H4 (cell line): Measurements from ENCODE around the gene AKNAD1. TPM values are rescaled to one million over a fixed set of nuclear protein-coding genes. Genes with fewer than 3 reads are reported as not detected.
"Not testable (repeated sequence)": the region's sequence is repeated elsewhere in the genome, so short reads cannot be mapped to it uniquely, and the experiment has no call there.

Source experiments
- DNase-seq: peaks from one replicate; pipeline ENCODE4 v3.0.0-alpha.2; 2015; ENCODE audit warnings: low spot score
- total RNA-seq: library from RNA; depleted of rRNA; stranded (reverse); fragments of >200 nt; shearing (Covaris generic); gene quantifications from 2 replicates; pipeline ENCODE4 v1.2.3, GENCODE V29; 2014; rRNA removed

Gene AKNAD1
- total RNA-seq, 1 experiment from 2014 or later, result 0.95 TPM

DNA sequence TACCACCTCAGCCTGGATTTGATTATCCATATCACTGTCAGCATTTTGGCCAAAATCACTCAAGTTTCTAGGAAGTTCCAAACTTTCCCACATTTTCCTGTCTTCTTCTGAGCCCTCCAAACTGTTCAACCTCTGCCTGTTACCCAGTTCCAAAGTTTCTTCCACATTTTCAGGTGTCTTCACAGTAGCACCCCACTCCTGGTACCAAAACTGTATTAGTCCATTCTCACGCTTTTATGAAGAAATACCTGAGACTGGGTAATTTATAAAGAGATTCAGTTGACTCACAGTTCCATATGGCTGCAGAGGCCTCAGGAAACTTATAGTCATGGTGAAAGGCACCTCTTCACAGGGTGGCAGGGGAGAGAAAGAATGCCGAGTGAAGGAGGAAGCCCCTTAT lies 71.0 kb downstream of the AKNAD1 start:
- no peak for DNase-seq

DNA sequence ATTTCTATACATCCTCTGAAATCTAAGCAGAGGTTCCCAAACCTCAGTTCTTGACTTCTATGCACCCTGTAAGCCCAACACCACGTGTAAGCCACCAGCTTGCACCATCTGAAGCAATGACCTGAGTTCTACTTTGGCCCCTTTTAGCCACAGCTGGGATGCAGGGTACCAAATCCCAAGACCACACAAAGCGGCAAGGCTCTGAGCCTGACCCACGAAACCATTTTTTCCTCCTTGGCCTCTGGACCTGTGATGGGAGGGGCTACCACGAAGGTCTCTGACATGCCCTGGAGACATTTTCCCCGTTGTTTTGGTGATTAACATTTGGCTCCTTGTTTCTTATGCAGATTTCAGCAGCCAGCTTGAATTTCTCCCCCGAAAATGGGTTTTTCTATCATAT lies 71.6 kb downstream of the AKNAD1 start:
- DNase-seq, result no peak

DNA sequence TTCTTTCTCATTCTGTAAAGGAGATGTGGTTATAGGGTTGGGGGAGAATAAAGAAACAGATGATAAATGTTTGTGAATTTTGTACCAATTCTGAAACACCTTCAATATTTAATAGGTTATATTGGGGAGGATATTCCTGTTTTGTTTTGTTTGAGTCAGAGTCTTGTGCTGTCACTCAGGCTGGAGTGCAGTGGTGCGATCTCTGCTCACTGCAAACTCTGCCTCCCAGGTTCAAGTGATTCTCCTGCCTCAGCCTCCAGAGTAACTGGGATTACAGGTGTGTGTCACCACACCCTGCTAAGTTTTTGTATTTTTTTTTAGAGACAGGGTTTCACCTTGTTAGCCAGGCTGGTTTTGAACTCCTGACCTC lies 75.3 kb downstream of the AKNAD1 start:
- not testable (repeated sequence) for DNase-seq

DNA sequence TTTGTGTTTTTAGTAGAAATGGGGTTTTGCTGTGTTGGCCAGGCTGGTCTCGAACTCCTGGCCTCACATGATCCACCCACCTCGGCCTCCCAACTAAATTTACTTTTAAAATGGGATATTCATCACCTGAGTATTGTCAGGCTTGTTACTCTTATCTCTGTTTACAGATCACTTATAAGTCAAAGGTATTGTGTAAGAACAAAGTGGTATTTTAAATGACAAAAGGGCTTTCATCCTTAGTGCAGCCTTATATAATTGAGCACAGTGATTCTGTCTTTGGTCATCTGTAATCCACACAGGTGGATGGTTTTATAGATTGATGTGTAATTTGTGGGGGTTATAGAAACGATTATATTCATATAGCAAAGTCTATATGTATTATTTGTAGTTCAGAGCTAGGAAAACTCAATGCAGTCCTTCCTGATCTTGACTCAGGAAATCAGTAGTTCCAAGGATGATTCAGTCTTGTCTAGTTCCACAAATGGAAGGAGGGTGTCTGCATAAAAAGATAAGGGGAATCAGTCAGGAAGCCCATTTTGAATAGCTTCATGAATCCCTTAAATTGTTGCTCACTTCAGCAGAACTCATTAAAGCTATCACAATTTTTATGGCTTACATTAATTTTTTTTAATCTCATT lies 75.8 kb downstream of the AKNAD1 start:
- no peak for DNase-seq

DNA sequence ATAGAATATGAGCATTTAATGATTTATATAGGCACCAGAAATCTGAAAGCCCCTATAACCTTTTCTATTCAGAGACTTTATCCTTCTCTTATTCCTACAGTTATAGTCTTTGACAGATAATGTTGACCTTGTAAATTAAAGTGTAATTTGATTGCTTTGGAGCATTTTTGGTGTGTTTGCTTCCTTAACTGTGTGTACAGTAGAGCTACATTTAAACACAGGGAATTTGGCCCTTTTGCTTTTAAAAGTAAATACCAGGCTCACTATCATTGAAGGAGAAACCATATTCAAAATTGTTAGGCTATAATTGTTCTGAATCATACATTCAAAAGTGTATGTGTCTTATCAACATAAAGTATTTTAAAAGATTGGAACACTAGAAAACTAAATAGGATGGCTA lies 77.4 kb downstream of the AKNAD1 start:
- no peak for DNase-seq

DNA sequence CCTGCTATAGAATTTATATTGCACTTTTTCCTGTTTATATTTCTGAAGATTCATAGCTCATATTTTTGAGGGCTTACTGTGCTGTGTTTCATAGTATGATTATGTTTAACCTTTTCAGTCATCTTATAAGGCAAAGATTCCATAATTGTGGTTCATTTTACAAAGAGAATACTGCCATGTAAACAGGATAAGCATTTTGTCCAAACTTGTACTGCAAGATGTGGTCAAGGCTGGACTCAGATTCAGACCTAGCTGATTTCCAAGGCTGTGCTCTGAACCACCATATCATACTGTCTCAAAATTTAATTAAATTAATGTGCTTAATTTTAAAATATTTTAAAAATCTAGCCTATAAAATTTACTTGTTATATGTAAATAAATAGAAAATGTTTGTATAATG lies 79.1 kb downstream of the AKNAD1 start:
- no peak for DNase-seq

DNA sequence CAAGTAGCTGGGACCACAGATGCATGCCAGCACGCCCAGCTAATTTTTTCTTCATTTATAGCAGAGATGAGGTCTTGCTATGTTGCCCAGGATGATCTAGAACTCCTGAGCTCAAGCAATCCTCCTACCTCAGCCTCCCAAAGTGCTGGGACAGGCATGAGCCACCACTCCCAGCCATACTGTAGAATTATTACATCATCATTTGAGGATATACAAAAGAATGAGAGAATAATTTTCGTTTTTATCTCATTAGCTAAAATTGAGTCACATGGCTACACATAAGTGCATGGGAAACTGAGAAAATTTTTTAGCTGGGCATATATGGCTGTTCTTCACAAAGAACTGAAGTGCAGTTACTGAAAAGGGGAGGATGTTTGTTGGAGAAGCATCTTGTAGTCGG lies 89.2 kb downstream of the AKNAD1 start:
- no peak for DNase-seq

DNA sequence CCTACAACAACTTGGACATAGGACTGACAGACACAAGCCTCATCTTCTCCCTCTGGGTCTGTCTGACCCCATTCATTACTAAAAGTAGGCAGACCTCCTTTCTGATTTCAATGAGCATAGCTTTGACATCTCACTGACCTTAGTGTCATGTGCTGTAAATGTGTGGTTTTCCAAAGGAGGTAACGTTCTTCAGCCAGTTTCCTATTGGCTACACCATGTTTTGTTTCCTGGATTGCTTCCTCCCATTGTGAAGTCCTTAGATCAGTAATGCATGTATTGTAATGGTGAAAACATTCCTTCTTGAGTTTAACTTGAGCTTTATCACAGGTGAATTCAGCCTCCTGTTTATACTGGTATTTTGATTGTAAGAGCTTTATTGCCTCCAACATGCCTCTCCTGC lies 89.8 kb downstream of the AKNAD1 start:
- DNase-seq, result no peak

Other genes starting within 250 kb of the AKNAD1 start
- gene HENMT1, start 196.0 kb downstream of the AKNAD1 start, total RNA-seq, result not detected in 2 replicates
- gene PRPF38B, start 164.8 kb downstream of the AKNAD1 start, total RNA-seq, result 5.3 and 7.6 TPM in 2 replicates
- gene FNDC7, start 144.2 kb downstream of the AKNAD1 start, total RNA-seq, result not detected in 2 replicates
- 30.9 and 38.1 TPM in 2 replicates for gene STXBP3, start 110.4 kb downstream of the AKNAD1 start, total RNA-seq
- 38.2 and 38.5 TPM in 2 replicates for gene GPSM2, start 19.9 kb upstream of the AKNAD1 start, total RNA-seq
- 25.4 and 29.5 TPM in 2 replicates for gene CLCC1, start 106.4 kb upstream of the AKNAD1 start, total RNA-seq
- 4.7 and 6.1 TPM in 2 replicates for gene WDR47, start 185.0 kb upstream of the AKNAD1 start, total RNA-seq
- 49.6 and 60.2 TPM in 2 replicates for gene TAF13, start 218.9 kb upstream of the AKNAD1 start, total RNA-seq
- 22.3 and 27.2 TPM in 2 replicates for gene TMEM167B, start 233.7 kb upstream of the AKNAD1 start, total RNA-seq